ENCODE data around the gene APBB1IP.
"Not testable (repeated sequence)": the region's sequence is repeated elsewhere in the genome, so short reads cannot be mapped to it uniquely, and the experiment has no call there.

Gene APBB1IP

GRCh38 chr10:26579256-26580063 lies 141.3 kb downstream of the APBB1IP start:
- no peak for TF ChIP-seq CTCF (conservative IDR thresholded peaks at IDR 0.05; ENCODE audit: control insufficient read depth, insufficient read depth, low read depth, low read length)
- no peak overlapping the region for H3K4me3 ChIP-seq (ENCODE audit: control insufficient read depth, low read depth, low read length)
- DNase-seq (ENCODE audit: low read depth): no peak

- no peak for TF ChIP-seq CTCF (conservative IDR thresholded peaks at IDR 0.05; ENCODE audit: control insufficient read depth, insufficient read depth, low read depth, low read length)
- DNase-seq (ENCODE audit: low read depth): no peak
- H3K4me3 ChIP-seq (ENCODE audit: control insufficient read depth, low read depth, low read length): no peak overlapping the region
These were observed 148.1 kb downstream of the APBB1IP start for GRCh38 chr10:26586211-26586610.

GRCh38 chr10:26588611-26589010 lies 150.5 kb downstream of the APBB1IP start:
- H3K4me3 ChIP-seq (ENCODE audit: control insufficient read depth, low read depth, low read length): no peak overlapping the region
- no peak for DNase-seq (ENCODE audit: low read depth)
- no peak for TF ChIP-seq CTCF (conservative IDR thresholded peaks at IDR 0.05; ENCODE audit: control insufficient read depth, insufficient read depth, low read depth, low read length)

GRCh38 chr10:26589813-26590212 lies 151.7 kb downstream of the APBB1IP start:
- not testable (repeated sequence) for H3K4me3 ChIP-seq (ENCODE audit: control insufficient read depth, low read depth, low read length); DNase-seq (ENCODE audit: low read depth)

GRCh38 chr10:26593896-26594295 lies 155.8 kb downstream of the APBB1IP start:
- H3K4me3 ChIP-seq (ENCODE audit: control insufficient read depth, low read depth, low read length): no peak overlapping the region
- no peak for TF ChIP-seq CTCF (conservative IDR thresholded peaks at IDR 0.05; ENCODE audit: control insufficient read depth, insufficient read depth, low read depth, low read length)
- DNase-seq (ENCODE audit: low read depth): no peak

GRCh38 chr10:26603283-26603682 lies 165.1 kb downstream of the APBB1IP start:
- not testable (repeated sequence) for H3K4me3 ChIP-seq (ENCODE audit: control insufficient read depth, low read depth, low read length)
- peak; percentile 58 for DNase-seq (ENCODE audit: low read depth)

GRCh38 chr10:26604320-26605093 lies 166.4 kb downstream of the APBB1IP start:
- H3K4me3 ChIP-seq (ENCODE audit: control insufficient read depth, low read depth, low read length); DNase-seq (ENCODE audit: low read depth): not testable (repeated sequence)

- H3K4me3 ChIP-seq (ENCODE audit: control insufficient read depth, low read depth, low read length); DNase-seq (ENCODE audit: low read depth): not testable (repeated sequence)
- TF ChIP-seq CTCF (conservative IDR thresholded peaks at IDR 0.05; ENCODE audit: control insufficient read depth, insufficient read depth, low read depth, low read length): peak; percentile 35
These were observed 168.3 kb downstream of the APBB1IP start for GRCh38 chr10:26606389-26606877.

Data from fibroblast of mammary gland (primary cell).